A549 (cell line): ENCODE data around the gene LTA4H.

Experiments
- CTCF ChIP-seq: fragments of >200 bp; sonication (Bioruptor Twin); formaldehyde crosslinking; IDR thresholded peaks from 3 replicates; pipeline ENCODE4 v1.5.1; 2016
- MAFK ChIP-seq: fragments of 450-650 bp; IDR thresholded peaks from 2 replicates; pipeline ENCODE4 v1.6.1; 2014; ENCODE audit not compliant: partially characterized antibody
- USF2 ChIP-seq: fragments of 450-650 bp; IDR thresholded peaks from 2 replicates; pipeline ENCODE4 v1.6.1; 2014; ENCODE audit warnings: antibody characterized with exemption

- TF ChIP-seq MAFK (no peak), CTCF (no peak), USF2 (no peak)
Observed at GRCh38 chr12:95970905-95971304, 64.5 kb downstream of the LTA4H start.
